D721Med (cell line): ENCODE data around the gene RPL10.

ENCODE experiments used
- DNase-seq: peaks from one replicate; pipeline ENCODE4 v3.0.0; 2011; ENCODE audit warnings: low spot score; ENCODE audit not compliant: insufficient read length
- FAIRE-seq: peaks from 2 replicates; lab custom pipeline; 2011; peaks lifted over from hg19 to GRCh38; lab: Jason Lieb, UNC
- CTCF ChIP-seq: IDR thresholded peaks from 2 replicates; pipeline ENCODE4 v1.5.1; 2012; ENCODE audit warnings: mild to moderate bottlenecking, control low read depth; ENCODE audit not compliant: insufficient read depth; ENCODE audit errors: missing control alignments

Gene RPL10

GRCh38 chrX:154352012-154352401, 46.2 kb upstream of the RPL10 start:
- no peak for FAIRE-seq
- TF ChIP-seq CTCF = no peak
- DNase-seq = no peak

GRCh38 chrX:154352466-154352865, 45.7 kb upstream of the RPL10 start:
- FAIRE-seq (no peak), DNase-seq (no peak)
- TF ChIP-seq CTCF = no peak

GRCh38 chrX:154353172-154353843, 44.9 kb upstream of the RPL10 start:
- DNase-seq (no peak), FAIRE-seq (no peak)
- no peak for TF ChIP-seq CTCF

- DNase-seq (no peak), FAIRE-seq (no peak)
- TF ChIP-seq CTCF = no peak
These were observed 44.2 kb upstream of the RPL10 start for GRCh38 chrX:154354013-154354412.

GRCh38 chrX:154354516-154354915, 43.7 kb upstream of the RPL10 start:
- no peak for TF ChIP-seq CTCF
- DNase-seq (no peak), FAIRE-seq (no peak)

GRCh38 chrX:154355094-154355775, 42.9 kb upstream of the RPL10 start:
- no peak for TF ChIP-seq CTCF
- no peak for FAIRE-seq
- no peak for DNase-seq

- no peak for DNase-seq
- no peak for TF ChIP-seq CTCF
- no peak for FAIRE-seq
These were observed 42.4 kb upstream of the RPL10 start for GRCh38 chrX:154355776-154356140.
